NCI-H510A (cell line): ENCODE data around the gene VAV2.

ENCODE experiments used
- DNase-seq: peaks from one replicate; lab custom pipeline; 2025; lab: John Stamatoyannopoulos, UW

Gene VAV2

DNA sequence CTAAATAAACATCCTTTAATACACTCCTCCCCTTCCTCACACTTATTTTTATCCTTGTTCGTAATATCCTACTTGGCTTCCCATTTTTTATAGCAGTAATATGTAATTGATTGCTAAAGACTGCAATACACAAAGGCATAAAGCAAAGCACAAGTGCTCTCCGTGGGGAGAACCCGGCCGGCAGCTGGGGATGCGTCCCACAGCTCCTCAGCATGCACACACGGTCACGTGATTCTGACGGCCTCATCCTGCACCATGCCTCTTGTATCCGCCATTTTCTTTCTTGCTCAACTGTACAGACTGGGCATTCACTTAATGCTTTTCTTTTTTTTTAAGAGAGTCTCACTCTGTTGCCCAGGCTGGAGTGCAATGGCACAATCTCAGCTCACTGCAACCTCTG is 36.0 kb upstream of the VAV2 start:
- no peak for DNase-seq

DNA sequence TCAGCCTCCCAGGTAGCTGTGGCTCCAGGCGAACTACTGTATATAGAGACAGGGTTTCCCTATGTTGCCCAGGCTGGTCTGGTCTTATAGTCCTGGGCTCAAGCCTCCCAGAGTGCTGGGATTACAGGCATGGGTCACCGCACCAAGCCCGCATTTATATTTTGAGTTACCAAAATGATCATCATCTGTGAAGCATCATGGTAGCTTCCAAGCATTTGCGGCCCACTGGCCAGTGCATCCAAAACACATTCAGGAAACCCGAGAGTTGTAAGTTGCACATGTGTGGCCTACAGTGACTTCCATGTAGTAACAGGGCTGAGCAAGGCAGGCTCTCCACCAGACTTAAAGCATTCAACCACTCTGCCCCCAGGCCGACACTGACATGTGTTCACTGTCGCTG is 35.4 kb upstream of the VAV2 start:
- DNase-seq = no peak

DNA sequence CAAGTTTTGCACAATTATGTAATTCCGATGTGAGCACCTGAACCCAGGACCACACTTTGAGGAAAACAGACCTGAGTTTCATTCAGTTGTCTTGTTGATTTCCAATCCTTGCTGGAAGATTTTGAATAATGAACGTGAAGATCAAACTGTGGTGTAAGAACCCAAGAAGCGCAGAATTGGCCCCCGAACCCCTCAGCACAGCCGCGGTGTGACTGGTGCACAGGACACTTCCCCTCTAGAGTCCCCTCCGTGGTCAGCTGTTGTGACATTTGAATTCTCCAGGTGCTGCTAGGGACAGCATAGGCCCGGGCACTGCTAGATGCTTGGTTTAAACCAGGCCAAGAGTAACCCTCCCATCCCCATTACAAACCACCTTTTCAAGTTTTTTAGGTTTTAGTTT is 34.9 kb upstream of the VAV2 start:
- DNase-seq = no peak

DNA sequence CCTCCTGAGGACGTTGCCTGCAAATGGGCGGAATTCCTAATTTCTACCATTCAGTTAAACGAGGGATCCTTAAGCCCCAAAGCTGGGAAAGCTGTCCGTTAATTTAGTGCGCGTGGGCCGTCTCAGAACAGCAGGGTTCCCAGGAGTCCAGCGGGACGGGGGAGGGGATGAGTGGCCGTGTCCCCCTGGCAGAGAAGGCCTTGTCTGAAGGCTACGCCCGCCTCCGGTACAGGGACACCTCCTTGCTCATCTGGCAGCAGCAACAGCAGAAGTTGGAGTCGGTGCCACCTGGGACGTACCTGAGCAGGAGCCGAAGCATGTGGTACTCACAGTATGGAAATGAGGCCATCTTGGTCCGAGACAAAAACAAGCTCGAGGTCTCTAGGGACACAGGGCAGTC is 34.5 kb upstream of the VAV2 start:
- DNase-seq = no peak

DNA sequence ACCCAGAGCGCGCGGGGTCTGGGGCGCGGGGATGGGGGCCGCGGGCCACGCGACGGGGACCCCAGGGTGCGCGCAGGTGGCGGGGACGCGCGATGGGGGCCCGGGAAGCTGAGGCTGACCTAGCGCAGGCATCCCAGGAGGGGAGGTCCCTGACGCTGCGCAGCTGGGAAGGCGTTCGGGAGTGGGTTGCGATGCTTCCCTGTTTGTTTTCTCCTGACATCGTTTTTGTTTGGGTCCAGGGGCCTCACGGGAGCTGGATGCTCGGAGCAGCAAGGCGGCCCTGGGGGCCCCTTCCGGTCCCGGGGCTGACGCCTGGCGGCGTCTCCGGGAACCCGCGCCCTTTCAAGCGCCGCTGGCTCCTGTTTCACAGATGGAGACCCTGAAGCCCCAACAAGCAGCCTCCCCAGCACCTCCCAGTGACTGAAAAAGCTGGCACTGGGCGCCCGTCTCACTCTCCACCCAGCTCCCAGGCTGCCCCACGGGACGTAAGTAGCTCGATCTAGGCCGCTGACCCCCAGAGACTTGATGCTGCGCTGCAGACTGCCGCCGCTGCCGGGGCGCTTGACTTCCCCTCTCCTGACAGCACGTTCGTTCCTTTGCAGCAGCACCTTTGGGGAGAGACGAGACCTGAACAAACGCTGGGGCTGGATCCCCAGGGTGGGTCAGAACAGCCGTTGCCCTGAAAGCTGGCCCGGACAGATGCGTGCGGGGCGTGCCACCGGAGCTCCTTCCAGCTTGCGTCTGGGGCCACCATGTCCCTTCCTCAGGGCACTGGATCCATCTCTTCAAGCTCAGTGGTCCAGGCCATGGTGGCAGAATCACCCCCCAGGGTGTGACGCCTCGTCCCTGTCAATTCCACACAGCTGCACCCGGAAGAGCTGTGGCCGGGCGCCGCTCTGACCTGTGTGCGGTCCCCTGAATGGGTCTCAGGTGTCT is 33.8 kb upstream of the VAV2 start:
- DNase-seq = no peak

DNA sequence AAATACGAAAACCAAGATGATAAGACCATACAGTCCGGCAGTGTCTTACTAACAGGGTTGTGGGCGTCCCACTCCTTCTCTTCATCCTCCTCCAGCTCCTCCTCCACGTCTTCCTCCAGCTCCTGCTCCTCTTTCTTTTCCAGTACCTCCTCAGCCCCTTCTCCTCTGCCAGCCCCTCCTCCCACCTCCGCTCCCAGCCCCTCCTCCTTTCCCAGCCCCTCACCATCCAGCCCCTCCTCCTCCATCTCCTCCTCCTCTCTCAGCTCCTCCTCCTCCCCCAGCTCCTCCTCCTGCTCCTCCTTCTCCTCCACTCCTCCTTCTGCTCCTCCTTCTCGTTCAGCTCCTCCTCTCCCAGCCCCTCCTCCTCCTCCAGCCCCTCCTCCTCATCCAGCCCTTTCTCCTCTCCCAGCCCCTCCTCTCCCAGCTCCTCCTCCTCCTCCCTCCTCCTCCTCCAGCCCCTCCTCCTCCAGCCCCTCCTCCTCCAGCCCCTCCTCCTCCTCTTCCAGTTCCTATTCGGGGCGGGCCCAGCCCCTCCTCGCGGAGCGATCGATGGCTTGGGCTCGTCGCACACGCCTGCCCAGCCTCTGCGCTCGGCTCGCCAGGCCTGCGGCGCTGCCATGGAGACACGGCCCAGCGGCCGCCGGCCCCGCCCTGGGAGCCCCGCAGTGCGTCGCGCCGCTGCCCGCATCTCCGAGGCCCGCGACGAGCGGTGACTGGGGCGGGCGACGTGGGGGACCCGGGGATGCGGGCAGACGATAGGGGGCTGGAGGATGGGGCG is 32.9 kb upstream of the VAV2 start, which contains the start of gene BRD3OS:
Gene BRD3OS (plus strand): TSS at position 654 of the 778 bp plus-strand sequence. CDS start 1,267 bp downstream, outside the sequence.
- peak; percentile 87 for DNase-seq

DNA sequence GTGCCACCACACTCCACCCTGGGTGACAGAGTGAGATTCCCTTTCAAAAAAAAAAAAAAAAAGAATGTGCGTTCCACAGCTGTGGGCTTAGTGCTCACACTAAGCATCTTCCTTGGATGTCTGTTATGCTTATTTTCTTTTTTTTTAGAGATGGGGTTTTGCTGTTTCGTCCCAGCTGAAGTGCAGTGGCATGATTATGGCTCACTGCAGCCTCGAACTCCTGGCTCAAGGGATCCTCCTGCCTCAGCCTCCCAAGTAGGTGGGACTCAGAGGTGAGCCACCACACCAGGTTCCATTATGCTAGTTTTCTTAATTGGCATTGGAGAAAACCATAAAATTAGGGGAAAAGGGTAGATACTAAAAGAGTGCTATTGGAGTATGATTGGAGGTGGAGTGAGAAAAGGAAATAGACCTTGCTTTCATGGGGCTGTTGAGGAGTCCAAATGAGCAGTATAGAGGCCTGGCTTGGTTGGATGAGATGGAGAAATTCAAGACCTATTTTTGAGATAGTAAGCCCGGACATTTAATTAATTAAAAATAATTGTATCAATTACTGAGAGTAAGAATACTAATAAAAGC is 32.2 kb upstream of the VAV2 start:
- no peak for DNase-seq

DNA sequence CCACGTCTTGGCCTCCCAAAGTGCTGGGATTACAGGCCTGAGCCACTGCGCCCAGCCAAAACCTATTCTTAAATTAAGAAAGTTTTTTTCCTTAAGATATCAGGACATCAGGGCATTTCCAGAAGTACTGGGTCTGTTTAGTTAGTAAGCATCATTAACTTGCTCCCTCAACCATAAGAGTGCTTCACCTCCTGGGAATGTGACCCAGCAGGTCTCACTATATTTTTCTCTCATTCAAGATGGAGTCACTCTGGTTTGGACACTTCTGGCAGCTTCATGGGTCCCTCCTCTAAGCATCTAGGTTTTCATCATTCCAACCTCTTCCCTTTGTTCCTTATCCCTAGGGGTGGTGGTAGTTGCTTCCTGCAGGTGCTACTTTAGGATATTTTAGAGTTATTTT is 22.8 kb upstream of the VAV2 start:
- no peak for DNase-seq

DNA sequence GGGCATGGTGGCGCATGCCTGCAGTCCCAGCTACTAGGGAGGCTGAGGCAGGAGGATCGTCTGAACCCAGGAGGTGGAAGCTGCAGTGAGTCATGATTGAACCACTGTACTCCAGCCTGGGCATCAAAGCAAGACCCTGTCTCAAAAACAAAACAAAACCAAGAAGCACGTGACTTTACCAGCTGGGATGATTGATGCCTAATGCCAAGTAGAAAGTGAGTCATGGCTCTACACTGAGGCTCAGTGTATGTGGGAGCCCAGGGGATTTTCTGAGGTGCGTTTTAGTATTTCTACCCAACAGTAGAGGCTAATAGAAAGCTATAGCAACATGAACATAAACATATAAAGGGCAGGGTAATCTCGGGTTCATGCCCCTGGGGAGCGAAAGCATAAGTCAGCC is 19.3 kb upstream of the VAV2 start:
- no peak for DNase-seq

DNA sequence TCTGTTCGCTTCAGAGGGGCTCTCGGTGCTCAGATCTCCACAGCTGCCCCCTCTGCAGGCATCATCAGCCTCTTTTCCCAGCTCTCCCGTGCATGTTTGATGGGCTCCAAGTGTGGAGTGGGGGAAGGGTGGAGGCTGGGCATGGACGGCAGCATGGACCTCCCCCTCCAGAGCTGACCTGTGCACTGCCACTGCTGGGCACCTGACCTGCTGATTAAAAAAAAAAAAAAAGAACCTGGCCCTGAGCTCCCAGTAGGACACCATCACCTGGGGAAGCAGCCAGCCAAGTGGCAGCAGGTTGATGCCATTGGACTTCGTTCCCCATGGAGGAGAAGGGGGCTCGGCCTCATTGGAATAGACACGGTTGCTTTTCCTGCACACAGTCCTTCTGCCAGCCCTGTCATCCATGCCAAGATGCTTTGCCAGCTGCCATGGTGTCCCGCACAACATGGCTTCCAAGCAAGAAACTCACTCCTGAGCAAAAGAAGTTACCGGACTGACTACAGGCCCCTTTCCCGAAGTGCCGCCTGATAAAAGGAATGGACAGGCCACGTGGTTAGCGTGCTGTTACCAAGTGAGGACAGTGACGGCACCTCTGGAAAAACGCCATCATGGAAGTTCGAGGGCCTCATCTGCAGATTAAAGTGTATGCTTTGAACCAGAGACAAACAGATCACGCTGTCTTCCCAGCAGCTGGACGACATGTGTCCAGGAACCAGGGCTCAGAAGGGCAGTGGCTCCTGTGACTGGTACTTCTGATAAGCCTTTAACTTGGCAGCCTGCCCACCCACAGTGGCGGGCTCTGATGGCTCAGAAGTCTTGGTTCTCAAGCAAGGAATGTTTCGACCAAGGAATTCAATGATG is 18.4 kb upstream of the VAV2 start:
- DNase-seq = no peak

DNA sequence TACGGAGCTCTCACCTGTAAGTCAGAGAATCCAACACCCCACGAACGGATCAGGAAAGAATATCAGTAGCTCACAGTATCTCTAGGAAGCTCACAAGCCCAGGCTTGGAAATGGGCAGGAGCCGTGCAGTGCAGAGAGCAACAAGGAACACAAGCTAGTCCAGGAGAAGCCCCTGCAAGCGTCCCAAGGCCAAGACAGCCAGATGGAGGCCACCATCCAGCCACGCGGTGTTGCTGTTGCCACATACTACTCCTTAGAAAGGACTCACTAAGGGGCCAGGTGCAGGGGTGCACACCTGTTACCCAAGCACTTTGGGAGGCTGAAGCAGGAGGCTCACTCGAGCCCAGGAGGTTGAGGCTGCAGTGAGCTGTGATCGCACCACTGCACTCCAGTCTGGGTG is 15.4 kb upstream of the VAV2 start:
- no peak for DNase-seq

DNA sequence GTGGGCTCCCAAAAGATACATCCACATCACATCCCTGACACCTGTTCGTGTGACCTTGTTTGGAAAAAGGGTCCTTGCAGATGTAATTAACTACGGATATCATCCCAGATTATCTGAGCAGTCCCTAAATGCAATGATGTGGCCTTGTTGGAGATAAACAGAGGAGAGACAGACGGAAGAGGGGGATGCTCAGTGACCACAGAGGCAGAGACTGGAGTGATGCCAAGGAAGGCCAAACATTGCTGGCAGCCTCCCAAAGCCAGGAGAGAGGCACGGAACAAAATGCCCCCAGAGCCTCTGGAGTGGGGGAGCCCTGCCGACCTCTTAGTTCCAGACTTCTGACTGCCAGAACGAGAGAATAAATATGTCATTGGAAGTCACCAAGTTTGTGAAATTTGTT is 15.0 kb upstream of the VAV2 start:
- no peak for DNase-seq

DNA sequence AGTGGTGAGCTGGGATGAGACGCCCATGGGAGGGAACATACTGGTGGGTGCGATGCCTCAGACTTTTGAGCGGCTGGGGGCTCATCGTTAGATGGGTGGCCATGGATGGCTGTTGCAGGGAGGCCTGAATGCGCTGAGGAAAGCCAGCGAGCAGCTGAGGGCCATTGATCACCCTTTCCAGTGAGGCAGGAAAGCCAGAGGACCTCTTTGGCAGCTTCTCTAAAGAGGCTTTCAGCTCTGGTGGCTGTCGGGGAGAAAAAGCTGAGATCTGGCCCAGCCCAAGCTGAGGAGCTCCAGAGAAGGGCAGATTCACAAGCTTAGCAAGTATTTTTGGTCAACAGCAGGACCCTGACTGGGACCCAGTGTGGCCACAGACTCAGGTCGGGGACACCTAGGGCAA is 13.3 kb upstream of the VAV2 start:
- no peak for DNase-seq

DNA sequence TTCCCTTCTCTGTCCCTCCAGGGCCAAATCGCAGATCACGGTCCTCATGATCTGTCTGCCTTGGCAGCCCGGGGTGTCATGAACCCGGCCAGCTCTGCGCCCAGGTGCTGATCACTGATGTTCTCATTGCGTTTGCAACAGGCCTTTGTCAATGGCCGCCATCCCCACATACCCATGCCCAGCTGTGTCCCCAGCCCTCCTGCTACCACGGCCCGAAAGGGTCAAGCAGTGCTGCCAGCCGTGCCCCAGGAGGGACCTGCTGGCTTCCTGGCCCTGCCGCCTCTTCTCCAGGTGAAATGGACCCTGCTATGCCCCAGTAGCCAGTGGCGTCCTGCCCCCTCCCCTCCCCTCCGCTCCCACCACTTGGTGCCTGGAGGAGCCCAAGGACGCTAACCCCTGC is 12.8 kb upstream of the VAV2 start:
- no peak for DNase-seq

DNA sequence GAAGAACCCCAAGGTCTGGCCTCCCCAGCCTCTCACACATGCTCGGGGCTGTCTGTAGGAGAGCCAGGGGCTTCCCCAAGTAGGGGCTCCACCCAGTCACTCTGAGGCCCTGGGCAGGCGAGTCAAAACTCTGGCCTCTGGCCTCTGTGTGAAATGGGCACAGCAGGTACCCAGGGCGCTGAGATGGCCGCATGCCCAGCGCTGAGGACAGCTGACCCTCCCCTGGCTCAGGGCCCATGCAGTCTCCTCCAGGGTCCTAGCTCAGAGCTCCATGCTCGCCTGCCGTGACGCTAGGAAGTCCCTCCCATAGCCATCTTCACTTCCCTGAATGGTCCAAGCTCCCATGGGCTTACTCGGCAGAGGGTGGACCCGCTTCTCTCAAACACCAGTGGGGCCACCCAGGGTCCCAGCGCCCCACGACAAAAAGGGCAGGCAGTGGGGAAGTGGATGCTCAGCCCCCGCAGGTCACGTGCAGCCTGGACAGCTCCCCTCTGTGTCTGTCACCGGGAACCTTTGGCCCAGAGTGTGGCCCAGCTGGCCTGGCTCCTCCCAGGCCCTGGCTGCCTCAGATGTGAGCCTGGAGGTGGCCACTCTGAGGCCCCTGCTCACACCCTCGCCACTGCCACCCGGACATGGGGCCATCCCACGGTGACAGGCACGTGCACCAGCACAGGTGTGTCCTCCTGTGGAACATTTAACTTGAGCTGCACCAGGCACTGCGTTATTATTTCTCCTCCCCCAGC is 12.2 kb upstream of the VAV2 start:
- no peak for DNase-seq

DNA sequence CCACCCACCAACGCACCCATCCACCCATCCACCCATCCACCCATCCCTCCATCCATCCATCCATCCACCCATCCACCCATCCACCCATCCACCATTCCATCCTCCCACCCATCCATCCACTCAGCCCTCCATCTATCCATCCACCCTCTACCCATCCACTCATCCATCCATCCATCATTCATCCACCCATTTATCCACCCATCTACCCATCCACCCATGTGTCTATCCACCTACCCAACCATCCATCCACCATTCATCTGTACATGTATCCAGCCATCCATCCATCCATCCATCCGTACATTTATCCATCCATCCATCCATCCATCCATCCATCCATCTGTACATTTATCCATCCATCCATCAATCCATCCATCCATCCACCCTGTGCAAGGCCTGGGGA is 11.1 kb upstream of the VAV2 start:
- DNase-seq = no peak

DNA sequence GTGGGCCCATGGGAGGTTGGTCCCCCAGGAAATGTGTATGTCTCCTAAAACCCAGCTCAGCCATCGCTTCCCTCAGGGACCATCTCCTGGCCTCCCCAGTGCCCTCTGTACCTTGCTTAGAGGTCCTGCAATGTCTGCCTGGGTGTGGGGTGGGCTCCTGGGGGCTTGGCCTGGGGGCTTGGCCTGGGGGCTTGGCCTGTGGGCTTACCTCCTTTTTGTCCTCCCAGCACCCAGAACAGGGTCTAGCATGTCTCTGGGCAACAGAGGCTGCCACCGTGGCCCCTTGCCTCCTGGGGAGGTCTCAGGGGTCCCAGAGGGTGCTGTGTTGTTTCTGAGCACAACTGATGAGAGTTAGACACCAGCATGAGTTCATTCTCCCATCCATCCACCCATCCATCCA is 10.7 kb upstream of the VAV2 start:
- DNase-seq = no peak

DNA sequence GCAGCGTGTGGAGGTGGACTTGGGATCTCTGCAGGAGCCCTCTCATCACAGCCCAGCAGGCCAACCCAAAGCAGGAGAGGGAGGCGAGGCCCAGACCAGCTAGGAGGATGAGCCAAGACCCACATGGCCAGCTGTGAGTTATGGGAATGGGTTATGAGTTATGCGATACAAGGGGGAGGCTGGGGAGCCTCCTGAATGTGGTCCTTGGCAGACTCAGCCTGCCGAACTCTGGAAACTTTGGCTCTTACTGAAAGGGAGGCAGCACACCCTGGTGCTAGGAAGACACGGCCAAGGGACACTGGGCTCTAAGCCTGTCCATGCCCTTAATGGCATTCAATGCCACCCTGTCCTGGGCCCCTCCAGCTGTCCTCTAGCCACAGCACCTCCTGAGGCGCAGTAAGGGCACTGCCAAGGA is 7.7 kb upstream of the VAV2 start:
- no peak for DNase-seq

DNA sequence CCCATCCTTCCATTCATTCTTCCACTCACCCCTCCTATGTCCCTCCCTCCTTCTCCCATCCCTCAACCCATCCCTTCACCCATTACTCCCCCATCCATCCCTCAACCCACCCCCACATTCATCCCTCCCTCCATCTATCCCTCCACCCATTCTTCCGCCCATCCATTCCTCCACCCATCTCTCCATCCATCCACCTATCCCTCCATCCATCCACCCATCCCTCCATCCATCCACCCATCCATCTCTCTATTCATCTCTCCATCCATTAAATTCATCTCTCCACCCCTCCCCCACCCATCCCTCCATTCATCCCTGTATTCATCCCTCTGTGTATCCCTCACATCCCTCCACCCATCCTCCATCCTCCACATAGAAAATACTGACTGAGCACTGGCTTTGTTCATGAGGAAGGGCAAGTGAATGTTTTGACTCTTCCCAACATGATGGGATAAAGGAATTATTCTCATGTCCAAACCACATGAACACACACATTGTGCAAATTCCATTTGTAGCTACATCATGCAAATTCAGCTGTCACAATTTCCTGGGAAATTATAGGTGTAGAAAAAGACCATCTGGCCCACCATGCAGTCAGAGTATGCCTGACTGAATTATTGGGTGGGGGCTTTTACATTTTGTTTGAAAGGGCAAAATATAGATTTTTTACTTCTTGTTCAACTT is 6.9 kb upstream of the VAV2 start:
- DNase-seq = no peak

DNA sequence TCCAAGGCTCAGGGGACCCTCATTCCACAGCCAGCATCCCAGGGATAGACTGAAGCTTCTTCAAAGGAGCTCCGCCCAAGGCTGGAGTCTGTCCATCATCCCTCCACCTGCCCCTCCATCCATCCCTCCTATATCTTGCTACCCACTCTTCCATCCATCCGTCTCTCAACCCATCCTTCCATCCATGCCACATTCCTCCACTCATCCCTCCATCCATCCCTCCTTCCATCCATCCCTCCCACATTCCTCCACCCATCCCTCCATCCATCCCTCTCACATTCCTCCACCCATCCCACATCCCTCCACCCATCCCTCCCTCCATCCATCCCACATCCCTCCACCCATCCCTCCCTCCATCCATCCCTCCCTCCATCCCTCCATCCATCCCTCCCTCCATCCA is 5.5 kb upstream of the VAV2 start:
- no peak for DNase-seq
